HEK293 (cell line): ENCODE measurements around the gene CENPT.

Experiments
- KLF16 ChIP-seq: fragments of 450-650 bp; formaldehyde crosslinking; IDR thresholded peaks from 2 replicates; pipeline ENCODE4 v1.5.1; 2017; ENCODE audit warnings: missing biosample characterization, missing genetic modification characterization
- ZNF274 ChIP-seq, 2 experiments: fragments of 200-500 bp in 1 of 2; fragments of 450-650 bp in 1 of 2; sonication (Bioruptor generic) in 1 of 2; formaldehyde crosslinking in 1 of 2; IDR thresholded peaks; 2 replicates each; pipeline versions ENCODE4 v1.5.1 to v1.6.1; 2014 to 2016; ENCODE audit warnings: borderline replicate concordance in 1 of 2, inconsistent platforms in 1 of 2, low read length in 1 of 2, missing biosample characterization in 1 of 2, missing genetic modification characterization in 1 of 2
- ZNF311 ChIP-seq: fragments of 450-650 bp; formaldehyde crosslinking; IDR thresholded peaks from 2 replicates; pipeline ENCODE4 v1.5.1; 2017; ENCODE audit warnings: missing biosample characterization, missing genetic modification characterization, borderline replicate concordance
- TF ChIP-seq, protein P1 (sequence below): fragments of 450-650 bp; formaldehyde crosslinking; IDR thresholded peaks from 2 replicates; pipeline ENCODE4 v1.5.0; 2017; ENCODE audit warnings: missing biosample characterization, missing genetic modification characterization, borderline replicate concordance

DNA sequence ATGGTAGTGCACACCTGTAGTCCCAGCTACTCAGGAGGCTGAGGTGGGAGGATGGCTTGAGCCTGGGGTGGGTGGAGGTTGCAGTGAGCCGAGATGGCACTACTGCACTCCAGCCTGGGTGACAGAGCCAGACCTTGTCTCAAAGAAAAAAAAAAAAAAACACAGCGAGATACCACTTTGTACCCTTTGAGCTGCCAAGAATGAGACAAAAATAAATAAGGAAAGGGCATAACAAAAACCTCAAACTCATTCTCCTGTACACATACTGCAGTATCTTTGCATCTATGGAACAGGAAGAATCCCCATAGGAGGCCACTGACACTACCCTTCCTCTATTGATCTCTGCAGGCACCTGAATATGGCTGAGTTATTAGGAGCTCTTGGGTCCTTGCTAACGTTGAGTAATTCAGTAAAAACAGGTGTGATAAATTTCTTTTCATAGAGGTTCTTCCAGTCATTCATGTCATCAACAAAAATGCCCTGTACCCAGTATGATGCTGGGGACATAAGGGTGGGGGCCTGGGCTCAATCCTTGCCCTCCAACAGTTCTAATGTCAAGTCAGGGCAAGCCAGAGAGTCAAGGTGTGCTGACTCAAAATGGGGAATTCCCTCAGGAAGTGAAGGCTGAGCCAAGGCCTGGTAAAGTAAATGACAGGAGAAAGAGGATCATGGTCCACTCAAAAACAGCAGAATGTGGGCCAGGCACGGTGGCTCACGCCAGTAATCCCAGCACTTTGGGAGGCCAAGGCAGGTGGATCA is 68.1 kb downstream of the CENPT start:
- TF ChIP-seq ZNF311 (tag by site-specific recombination) (no peak), KLF16 (tag by site-specific recombination) (no peak), ZNF274 (IDR thresholded peaks at IDR 0.05; ENCODE audit: low read length) (no peak), ZNF274 (tag by site-specific recombination; IDR thresholded peaks at IDR 0.05; ENCODE audit: borderline replicate concordance) (no peak)
- TF ChIP-seq, protein P1, sequence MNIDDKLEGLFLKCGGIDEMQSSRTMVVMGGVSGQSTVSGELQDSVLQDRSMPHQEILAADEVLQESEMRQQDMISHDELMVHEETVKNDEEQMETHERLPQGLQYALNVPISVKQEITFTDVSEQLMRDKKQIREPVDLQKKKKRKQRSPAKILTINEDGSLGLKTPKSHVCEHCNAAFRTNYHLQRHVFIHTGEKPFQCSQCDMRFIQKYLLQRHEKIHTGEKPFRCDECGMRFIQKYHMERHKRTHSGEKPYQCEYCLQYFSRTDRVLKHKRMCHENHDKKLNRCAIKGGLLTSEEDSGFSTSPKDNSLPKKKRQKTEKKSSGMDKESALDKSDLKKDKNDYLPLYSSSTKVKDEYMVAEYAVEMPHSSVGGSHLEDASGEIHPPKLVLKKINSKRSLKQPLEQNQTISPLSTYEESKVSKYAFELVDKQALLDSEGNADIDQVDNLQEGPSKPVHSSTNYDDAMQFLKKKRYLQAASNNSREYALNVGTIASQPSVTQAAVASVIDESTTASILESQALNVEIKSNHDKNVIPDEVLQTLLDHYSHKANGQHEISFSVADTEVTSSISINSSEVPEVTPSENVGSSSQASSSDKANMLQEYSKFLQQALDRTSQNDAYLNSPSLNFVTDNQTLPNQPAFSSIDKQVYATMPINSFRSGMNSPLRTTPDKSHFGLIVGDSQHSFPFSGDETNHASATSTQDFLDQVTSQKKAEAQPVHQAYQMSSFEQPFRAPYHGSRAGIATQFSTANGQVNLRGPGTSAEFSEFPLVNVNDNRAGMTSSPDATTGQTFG (tag by site-specific recombination), result no peak
